IMR-90 (cell line): ENCODE measurements around the gene ARHGEF4. TPM values are rescaled to one million over a fixed set of nuclear protein-coding genes. Genes with fewer than 3 reads are reported as not detected.
A peak's percentile ranks its signal among the peaks of the same experiment; 100 is the strongest.

ENCODE experiments used
- ATAC-seq: fragments of 200-7000 bp; cut with Tn5 transposase; 2 replicates; pipeline ENCODE4 v1.9.1; 2020; ENCODE audit warnings: low read depth, mild to moderate bottlenecking, moderate library complexity
- BruUV-seq: library from RNA; stranded (reverse); fragments of 400-500 nt; replicated peaks from 2 replicates; lab custom pipeline; 2021; lab: Mats Ljungman, UMichigan
- CTCF ChIA-PET: fragments of 300-600 bp; formaldehyde crosslinking; extraction: SDS; loops from one replicate; lab custom pipeline; 2021; ENCODE audit warnings: antibody characterized with exemption; lab: Yijun Ruan, JAX
- POLR2A ChIA-PET: fragments of 300-600 bp; sonication (Branson Sonifier 250); formaldehyde crosslinking; loops from one replicate; lab custom pipeline; 2022; ENCODE audit warnings: antibody characterized with exemption; ENCODE audit not compliant: unreplicated experiment; lab: Charles Lee
- DNase-seq: peaks from one replicate; pipeline ENCODE4 v3.0.0; 2013
- H2AFZ ChIP-seq: replicated peaks from 2 replicates; pipeline ENCODE3; 2013; ENCODE audit warnings: low read length, mild to moderate bottlenecking; ENCODE audit not compliant: poor library complexity
- H2AK5ac ChIP-seq: 2 replicates; pipeline ENCODE4 v1.6.1; 2013; ENCODE audit warnings: low read depth, low read length, inconsistent platforms
- H2AK9ac ChIP-seq: replicated peaks from 2 replicates; pipeline ENCODE3; 2013; ENCODE audit warnings: mild to moderate bottlenecking, low read depth, low read length, moderate library complexity; ENCODE audit not compliant: poor library complexity
- H2BK120ac ChIP-seq: 2 replicates; pipeline ENCODE4 v1.6.1; 2013; ENCODE audit warnings: low read depth, low read length, inconsistent platforms
- H2BK15ac ChIP-seq: 3 replicates; pipeline ENCODE4 v1.6.1; 2013; ENCODE audit warnings: low read depth, low read length, inconsistent platforms
- H2BK20ac ChIP-seq: 2 replicates; pipeline ENCODE4 v1.6.1; 2013; ENCODE audit warnings: low read depth, mild to moderate bottlenecking, inconsistent platforms, low read length, moderate library complexity
- H2BK5ac ChIP-seq: 2 replicates; pipeline ENCODE4 v1.6.1; 2013; ENCODE audit warnings: mild to moderate bottlenecking, low read depth, low read length, inconsistent platforms; ENCODE audit not compliant: poor library complexity, severe bottlenecking
- H3K14ac ChIP-seq: replicated peaks from 2 replicates; pipeline ENCODE4 v1.6.1; 2013; ENCODE audit warnings: low read depth, low read length, inconsistent platforms
- H3K18ac ChIP-seq: 2 replicates; pipeline ENCODE4 v1.6.1; 2013; ENCODE audit warnings: low read depth, low read length, control low read depth
- H3K23ac ChIP-seq: 2 replicates; pipeline ENCODE4 v1.6.1; 2013; ENCODE audit warnings: low read depth, low read length, inconsistent platforms
- H3K27ac ChIP-seq: 2 replicates; pipeline ENCODE4 v1.5.1; 2013; ENCODE audit warnings: mild to moderate bottlenecking, control low read depth, low read length; ENCODE audit not compliant: insufficient read depth
- H3K27me3 ChIP-seq: 2 replicates; pipeline ENCODE4 v1.6.1; 2013; ENCODE audit warnings: low read length; ENCODE audit not compliant: control insufficient read depth, insufficient read depth
- H3K36me3 ChIP-seq: 2 replicates; pipeline ENCODE4 v1.6.1; 2013; ENCODE audit warnings: low read length, mixed read lengths; ENCODE audit not compliant: control insufficient read depth, insufficient read depth
- H3K4ac ChIP-seq: 2 replicates; pipeline ENCODE4 v1.6.1; 2013; ENCODE audit warnings: low read depth, low read length, inconsistent platforms
- H3K4me1 ChIP-seq: 2 replicates; pipeline ENCODE4 v1.6.1; 2013; ENCODE audit warnings: low read length, mixed read lengths; ENCODE audit not compliant: control insufficient read depth, insufficient read depth
- H3K4me2 ChIP-seq: 2 replicates; pipeline ENCODE4 v1.6.1; 2013; ENCODE audit warnings: low read depth, mild to moderate bottlenecking, control low read depth, low read length, moderate library complexity
- H3K4me3 ChIP-seq: 2 replicates; pipeline ENCODE4 v1.5.1; 2013; ENCODE audit warnings: low read depth, mild to moderate bottlenecking, control low read depth, low read length, moderate library complexity; ENCODE audit not compliant: insufficient read depth
- H3K56ac ChIP-seq: 2 replicates; pipeline ENCODE4 v1.6.1; 2013; ENCODE audit warnings: low read length, inconsistent platforms; ENCODE audit not compliant: insufficient read depth; ENCODE audit errors: extremely low read depth
- H3K79me1 ChIP-seq, 2 experiments: 2 replicates each; pipeline ENCODE4 v1.6.1; 2013; ENCODE audit warnings: low read length in 2 of 2, inconsistent platforms in 1 of 2, low read depth in 1 of 2
- H3K9ac ChIP-seq: 2 replicates; pipeline ENCODE4 v1.6.1; 2013; ENCODE audit warnings: low read depth, low read length, control low read depth
- H3K9me1 ChIP-seq: 2 replicates; pipeline ENCODE4 v1.6.1; 2013; ENCODE audit warnings: low read length, inconsistent platforms; ENCODE audit not compliant: insufficient read depth
- H3K9me3 ChIP-seq: 2 replicates; pipeline ENCODE4 v1.6.1; 2013; ENCODE audit warnings: low read length; ENCODE audit not compliant: control insufficient read depth, insufficient read depth
- H4K20me1 ChIP-seq: 2 replicates; pipeline ENCODE4 v1.6.1; 2013; ENCODE audit warnings: low read length, inconsistent platforms; ENCODE audit not compliant: insufficient read depth
- H4K5ac ChIP-seq: 2 replicates; pipeline ENCODE4 v1.6.1; 2013; ENCODE audit warnings: mild to moderate bottlenecking, low read depth, low read length, control low read depth
- H4K8ac ChIP-seq, 2 experiments: 2 replicates each; pipeline ENCODE4 v1.6.1; 2013; ENCODE audit warnings: low read depth in 2 of 2, low read length in 2 of 2, control low read depth in 1 of 2, inconsistent platforms in 1 of 2
- H4K91ac ChIP-seq: 2 replicates; pipeline ENCODE4 v1.6.1; 2013; ENCODE audit warnings: low read depth, low read length, inconsistent platforms; ENCODE audit not compliant: insufficient read depth
- CEBPB ChIP-seq: IDR thresholded peaks from 2 replicates; pipeline ENCODE4 v1.6.1; 2012; ENCODE audit warnings: low read depth, low read length, improper control_type of control experiment
- CHD1 ChIP-seq: IDR thresholded peaks from 2 replicates; pipeline ENCODE4 v1.6.1; 2012; ENCODE audit warnings: low read depth, low read length, improper control_type of control experiment
- CTCF ChIP-seq: conservative IDR thresholded peaks from 2 replicates; pipeline ENCODE4 v1.5.1; 2012; ENCODE audit warnings: mild to moderate bottlenecking, low read depth, low read length, improper control_type of control experiment
- ELK1 ChIP-seq: fragments of 150-350 bp; IDR thresholded peaks from 2 replicates; pipeline ENCODE4 v1.6.1; 2016; ENCODE audit warnings: low read depth, mild to moderate bottlenecking, low read length, moderate library complexity, borderline replicate concordance
- MAFK ChIP-seq: IDR thresholded peaks from 2 replicates; pipeline ENCODE4 v1.6.1; 2012; ENCODE audit warnings: low read depth, low read length, improper control_type of control experiment
- MAZ ChIP-seq: IDR thresholded peaks from 2 replicates; pipeline ENCODE4 v1.6.1; 2012; ENCODE audit warnings: low read depth, mild to moderate bottlenecking, low read length, improper control_type of control experiment, moderate library complexity, borderline replicate concordance
- MXI1 ChIP-seq: IDR thresholded peaks from 2 replicates; pipeline ENCODE4 v1.6.1; 2012; ENCODE audit warnings: low read depth, mild to moderate bottlenecking, low read length, moderate library complexity, borderline replicate concordance
- POLR2A ChIP-seq: IDR thresholded peaks from 2 replicates; pipeline ENCODE4 v1.6.1; 2012; ENCODE audit warnings: mild to moderate bottlenecking, low read depth, low read length
- RAD21 ChIP-seq: IDR thresholded peaks from 2 replicates; pipeline ENCODE4 v1.6.1; 2012; ENCODE audit warnings: low read length, improper control_type of control experiment
- RCOR1 ChIP-seq: IDR thresholded peaks from 2 replicates; pipeline ENCODE4 v1.6.1; 2012; ENCODE audit warnings: mild to moderate bottlenecking, low read length, improper control_type of control experiment; ENCODE audit not compliant: insufficient replicate concordance
- RFX5 ChIP-seq: IDR thresholded peaks from 2 replicates; pipeline ENCODE4 v1.8.0; 2012; ENCODE audit warnings: low read depth, mild to moderate bottlenecking, low read length, moderate library complexity
- USF2 ChIP-seq: fragments of 150-350 bp; IDR thresholded peaks from 2 replicates; pipeline ENCODE4 v1.6.1; 2017; ENCODE audit warnings: mild to moderate bottlenecking, antibody characterized with exemption, low read length, low read depth
- WGBS, 2 experiments: methylation state at CpG; one replicate each; pipeline versions ENCODE4 v1.1.5 to v1.1.7; 2013; ENCODE audit warnings: missing lambda C conversion rate in 2 of 2; ENCODE audit not compliant: insufficient read length in 1 of 2; ENCODE audit errors: extremely low coverage in 2 of 2; 5-methylcytosine and 5-hydroxymethylcytosine counted together
- dilution Hi-C: fragments of 300-500 bp; cut with HindIII; formaldehyde crosslinking; loops from one replicate; pipeline ENCODE4 v1.14.3; 2018; ENCODE audit warnings: low sequenced_read_pairs; ENCODE audit not compliant: unreplicated experiment
- in situ Hi-C: fragments of 300-500 bp; cut with MboI; formaldehyde crosslinking; loops from 3 replicates; pipeline ENCODE4 v1.14.3; 2019; ENCODE audit warnings: low sequenced_read_pairs, inconsistent platforms, mixed read lengths
- intact Hi-C: fragments of 100-400 bp; cut with micrococcal nuclease; formaldehyde crosslinking; loops from 2 replicates; pipeline ENCODE4 v1.10.0; 2022
- polyA plus RNA-seq, 3 experiments: library from polyadenylated mRNA; depleted of rRNA; stranded (reverse); fragments of >200 nt; gene quantifications; 2 replicates each; pipeline ENCODE4 v1.2.3, GENCODE V29; 2012; ENCODE audit warnings: low replicate concordance in 1 of 3
- total RNA-seq: library from RNA; depleted of rRNA; stranded (reverse); fragments of >200 nt; gene quantifications from 2 replicates; pipeline ENCODE4 v1.2.3, GENCODE V29; 2012

ARHGEF4 gene
- total and polyA plus RNA-seq, 2 of the 4 experiments (the other 2 are of a cell fraction): 2.7 to 5.0 TPM

GRCh38 chr2:131039908-131040660, 203.4 kb downstream of the ARHGEF4 start:
- H3K4me1 ChIP-seq: no peaks in the 10 kb centered on the region
- no peak overlapping the region for H2BK15ac ChIP-seq
- H3K27me3 ChIP-seq: peaks cover 24% of the 10 kb centered on the region; the same call in 1 of the 2 replicates
- peak overlapping the region; percentile 65 for H2AK9ac ChIP-seq
- H3K23ac ChIP-seq: no peak overlapping the region
- H4K20me1 ChIP-seq: peaks cover under 1% of the 10 kb centered on the region; the same call in 1 of the 2 replicates
- CTCF ChIA-PET: no interaction called here
- H3K9me3 ChIP-seq: no peaks in the 10 kb centered on the region
- no peak overlapping the region for H3K27ac ChIP-seq
- in situ Hi-C loops: no loop called here
- peak overlapping the region; percentile 49 for H2AFZ ChIP-seq
- no peak overlapping the region for H3K4me3 ChIP-seq
- H2BK20ac ChIP-seq: no peak overlapping the region
- no peak overlapping the region for H2BK120ac ChIP-seq
- H3K18ac ChIP-seq: no peak overlapping the region
- no peaks in the 10 kb centered on the region; the same call in none of the 2 replicates for H3K36me3 ChIP-seq
- 35% methylated on average over 37 of the region's 75 CpGs; no CpG with 5 or more reads in 1 of the 2 experiments for WGBS, 2 experiments
- no peak for ATAC-seq
- no peak overlapping the region for H3K4me2 ChIP-seq
- no peak overlapping the region for H3K4ac ChIP-seq
- no peak overlapping the region for H3K14ac ChIP-seq
- H3K79me1 ChIP-seq: no peaks in the 10 kb centered on the region
- intact Hi-C loops: no loop called here
- no peaks in the 10 kb centered on the region for H3K9me1 ChIP-seq
- H4K5ac ChIP-seq: no peak overlapping the region
- no peak for TF ChIP-seq MXI1
- no peak for TF ChIP-seq ELK1
- no peak for TF ChIP-seq RAD21
- TF ChIP-seq CTCF: no peak
- no peak for TF ChIP-seq CEBPB
- no peak for TF ChIP-seq RFX5
- no peak for TF ChIP-seq MAFK
- no peak for TF ChIP-seq CHD1
- no peak for TF ChIP-seq RCOR1
- no peak for TF ChIP-seq MAZ
- no peak for TF ChIP-seq POLR2A
- no peak for TF ChIP-seq USF2
- H4K8ac ChIP-seq: no peak overlapping the region
- dilution Hi-C loops: no loop called here
- H2BK5ac ChIP-seq: no peak overlapping the region
- no TSS peak for BruUV-seq
- peak; percentile 35 for DNase-seq
- POLR2A ChIA-PET: no interaction called here
- no peak overlapping the region for H4K91ac ChIP-seq
- no peak overlapping the region for H3K9ac ChIP-seq
- H2AK5ac ChIP-seq: no peak overlapping the region
- no peak overlapping the region for H3K56ac ChIP-seq
